GM15510 (cell line): Measurements from ENCODE around the gene RASL12.

Source experiments
- POLR2A ChIP-seq: IDR thresholded peaks from 3 replicates; pipeline ENCODE4 v1.6.1; 2011; ENCODE audit warnings: borderline replicate concordance; ENCODE audit not compliant: insufficient read length; ENCODE audit errors: extremely low read depth

RASL12 gene, protein sequence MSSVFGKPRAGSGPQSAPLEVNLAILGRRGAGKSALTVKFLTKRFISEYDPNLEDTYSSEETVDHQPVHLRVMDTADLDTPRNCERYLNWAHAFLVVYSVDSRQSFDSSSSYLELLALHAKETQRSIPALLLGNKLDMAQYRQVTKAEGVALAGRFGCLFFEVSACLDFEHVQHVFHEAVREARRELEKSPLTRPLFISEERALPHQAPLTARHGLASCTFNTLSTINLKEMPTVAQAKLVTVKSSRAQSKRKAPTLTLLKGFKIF

DNA sequence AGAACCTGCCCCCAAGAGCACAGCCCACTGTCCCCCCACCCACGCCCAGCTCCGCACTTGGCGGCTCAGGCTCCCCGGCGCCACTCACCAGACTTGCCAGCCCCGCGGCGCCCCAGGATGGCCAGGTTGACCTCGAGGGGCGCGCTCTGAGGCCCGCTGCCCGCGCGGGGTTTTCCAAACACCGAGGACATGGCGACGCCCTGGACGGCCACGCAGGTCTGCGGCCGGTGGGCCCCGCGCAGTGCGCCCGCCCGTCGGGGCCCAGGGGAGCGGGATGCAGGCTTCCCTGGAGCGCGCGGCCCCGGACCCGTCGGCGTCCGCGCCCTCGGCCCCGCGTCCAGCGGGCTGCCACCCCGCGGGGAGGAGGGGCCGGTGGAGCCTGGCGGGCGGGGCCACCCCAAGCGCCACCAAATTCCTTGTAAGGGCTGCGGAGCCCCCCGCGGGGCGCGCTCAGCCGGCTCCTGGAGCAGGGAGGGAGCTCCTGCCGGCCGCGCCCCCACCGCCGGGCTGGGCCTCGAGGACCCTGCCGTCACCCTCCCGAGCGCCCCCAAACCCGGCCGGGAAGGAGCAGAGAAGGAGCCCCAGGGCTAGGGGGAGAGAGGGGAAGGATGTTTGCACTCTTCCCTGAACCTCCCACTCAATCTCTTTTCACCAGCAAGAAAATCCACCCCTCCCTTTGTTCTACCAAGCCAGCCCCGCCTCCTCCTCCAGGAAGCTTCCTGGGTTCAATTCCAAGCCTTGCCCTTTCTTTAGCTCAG is at the start of gene RASL12:
TSS of gene RASL12 (minus strand) at position 347 of the 758 bp plus-strand sequence. CDS start at position 191, 156 bp downstream.
- TF ChIP-seq POLR2A: no peak

DNA sequence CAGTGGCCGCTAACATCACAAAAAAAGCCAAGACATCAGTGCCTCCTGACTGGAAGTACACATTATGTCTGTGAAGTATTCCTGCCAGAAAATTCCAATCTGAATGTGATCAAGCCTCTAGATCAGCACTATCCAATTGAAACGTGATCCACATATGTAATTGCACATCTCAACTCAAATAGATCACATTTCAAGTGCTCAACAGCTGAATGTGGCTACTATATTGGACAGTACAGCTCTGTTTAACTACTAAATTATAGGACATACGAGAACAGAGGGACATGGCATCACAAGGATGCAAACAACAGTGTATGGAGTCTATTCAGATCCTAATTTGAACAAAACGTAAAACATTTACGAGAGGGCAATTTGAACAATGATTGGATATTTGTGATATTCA is 47.8 kb upstream of the RASL12 start:
- TF ChIP-seq POLR2A: no peak

DNA sequence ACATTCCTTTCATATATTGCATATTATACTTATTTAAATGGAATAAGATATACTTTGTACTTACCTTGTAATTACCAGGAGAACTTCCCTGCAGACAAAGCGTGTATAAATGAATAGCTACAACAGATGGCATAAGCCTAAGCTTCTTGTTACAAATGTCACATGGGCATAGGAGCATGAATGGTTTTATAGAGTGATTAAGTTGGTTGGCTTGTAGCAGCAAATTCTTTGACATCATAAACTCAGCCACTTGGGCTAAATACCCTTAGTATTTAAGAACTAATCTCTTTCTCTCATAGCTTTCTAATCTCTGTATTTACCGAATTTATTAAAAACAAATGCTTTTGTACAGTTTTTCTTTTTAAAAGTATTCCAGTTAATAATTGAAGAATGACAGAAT is 47.3 kb upstream of the RASL12 start, which contains the start of gene UBAP1L:
TSS of gene UBAP1L (minus strand) at position 115 of the 400 bp plus-strand sequence. CDS start 8,985 bp downstream, outside the sequence.
- no peak for TF ChIP-seq POLR2A

DNA sequence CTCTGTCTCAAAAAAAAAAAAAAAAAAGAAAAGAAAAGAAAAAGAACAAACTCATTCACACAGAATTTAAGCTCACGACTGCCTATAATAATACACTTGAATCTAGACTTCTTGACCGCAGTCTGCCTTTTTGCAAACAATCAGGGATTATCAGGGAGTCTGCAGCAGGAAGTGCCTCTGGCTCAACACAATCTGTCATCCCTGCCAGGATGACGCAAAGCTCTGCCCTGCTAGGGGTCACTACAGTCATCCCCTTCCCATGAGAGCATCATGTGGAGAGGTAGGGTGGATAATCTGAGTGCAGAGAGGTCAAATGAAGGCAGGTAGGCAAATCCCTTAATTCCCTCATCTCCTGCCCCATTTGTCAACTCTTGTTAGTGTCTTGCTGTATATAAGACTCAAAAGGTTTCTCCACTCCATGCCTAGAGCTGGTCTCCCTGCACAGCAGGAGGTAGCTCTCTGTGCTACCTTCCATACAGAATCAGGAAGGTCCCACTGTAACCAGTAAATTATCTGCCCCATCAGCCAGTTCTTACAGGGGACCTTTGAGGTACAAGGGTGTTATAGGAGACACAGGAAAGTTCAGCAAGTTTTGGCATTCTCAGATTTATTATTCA is 43.0 kb upstream of the RASL12 start:
- TF ChIP-seq POLR2A: no peak

GRCh38 chr15:65106011-65106590 is 38.3 kb upstream of the RASL12 start:
- TF ChIP-seq POLR2A: no peak

DNA sequence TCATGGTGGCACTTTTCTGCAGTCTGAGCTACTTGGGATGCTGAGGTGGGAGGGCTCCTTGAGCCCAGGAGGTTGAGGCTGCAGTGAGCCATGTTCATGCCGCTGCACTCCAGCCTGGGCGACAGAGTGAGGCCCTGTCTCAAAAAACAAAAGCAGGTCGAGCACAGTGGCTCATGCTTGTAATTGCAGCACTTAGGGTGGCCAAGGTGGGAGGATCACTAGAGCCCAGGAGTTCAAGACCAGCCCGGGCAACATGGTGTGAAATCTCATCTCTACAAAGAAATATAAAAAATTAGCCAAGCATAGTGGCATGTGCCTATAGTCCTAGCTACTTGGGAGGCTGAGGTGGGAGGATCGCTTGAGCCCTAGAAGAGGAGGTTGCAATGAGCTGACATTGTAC is 37.2 kb upstream of the RASL12 start:
- no peak for TF ChIP-seq POLR2A

- no peak for TF ChIP-seq POLR2A
Measured at GRCh38 chr15:65102912-65103311, 35.1 kb upstream of the RASL12 start.

GRCh38 chr15:65101891-65102708 is 34.3 kb upstream of the RASL12 start:
- TF ChIP-seq POLR2A: no peak

- TF ChIP-seq POLR2A: no peak
Measured at GRCh38 chr15:65101411-65101890, 33.7 kb upstream of the RASL12 start.

- TF ChIP-seq POLR2A: no peak
Measured at GRCh38 chr15:65100442-65100841, 32.7 kb upstream of the RASL12 start.

DNA sequence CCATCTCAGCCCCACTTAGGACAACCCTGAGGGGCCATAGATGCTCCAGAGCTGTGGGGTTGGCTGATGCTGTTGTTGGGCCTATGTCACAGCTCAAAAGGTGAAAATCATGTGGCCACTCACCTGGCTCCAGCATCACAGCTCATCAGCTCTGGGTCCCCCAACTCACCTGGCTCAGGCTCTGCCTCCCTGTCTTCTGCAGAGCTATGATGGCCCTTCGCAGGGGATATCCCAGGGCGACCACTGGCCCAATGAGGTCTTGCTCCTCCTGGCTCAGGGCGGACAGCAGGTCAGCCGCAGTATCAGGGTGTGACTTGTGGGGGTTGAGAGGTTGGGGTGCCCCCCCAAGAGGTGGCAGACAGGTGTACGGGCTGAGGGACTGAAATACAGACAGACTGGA is 31.5 kb upstream of the RASL12 start:
- TF ChIP-seq POLR2A: no peak

- no peak for TF ChIP-seq POLR2A
Measured at GRCh38 chr15:65097651-65098263, 30.0 kb upstream of the RASL12 start.

DNA sequence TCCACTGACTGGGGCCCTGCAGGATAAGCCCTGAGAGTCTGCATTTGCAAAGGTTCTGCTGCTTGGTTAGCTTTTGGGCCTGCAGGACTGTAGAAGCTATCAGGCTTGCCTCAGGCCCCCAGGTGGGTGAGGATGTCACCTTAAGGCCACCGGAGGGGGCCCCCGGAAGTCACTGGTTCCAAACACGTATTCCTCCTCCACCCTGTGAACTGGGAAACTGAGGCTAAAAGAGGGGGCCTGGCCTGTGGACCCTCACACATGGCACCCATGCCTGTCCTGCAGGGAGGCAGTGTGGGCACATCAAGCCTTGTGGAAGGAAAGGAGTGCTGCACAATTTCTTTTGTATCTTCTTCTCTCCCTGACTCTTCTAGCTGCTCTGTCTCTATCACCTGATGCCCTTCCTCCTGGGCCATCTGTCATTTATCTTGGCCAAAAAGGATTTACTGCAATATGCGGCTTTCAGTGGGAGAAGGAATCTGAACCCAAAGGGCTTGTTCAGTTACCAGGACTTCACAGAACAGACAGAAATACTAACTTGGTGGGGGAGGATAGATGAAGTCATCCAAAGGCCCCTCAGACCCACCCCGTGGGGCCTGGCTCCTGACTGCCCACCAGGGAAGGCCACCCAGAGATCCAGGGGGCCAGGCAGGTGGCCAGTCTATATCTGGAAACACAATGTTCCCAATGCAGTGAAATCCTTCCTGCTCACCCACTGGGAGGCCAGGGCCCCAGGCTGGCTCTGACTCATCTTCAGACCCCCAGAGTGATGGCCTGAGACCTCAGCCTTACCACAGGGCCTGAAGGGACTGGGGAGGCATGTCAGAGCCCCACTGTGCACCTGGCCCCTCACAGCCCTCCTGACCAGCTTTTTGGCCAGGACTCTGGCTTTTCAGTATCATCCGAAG is 28.9 kb upstream of the RASL12 start:
- TF ChIP-seq POLR2A: no peak
